K562 (cell line): Measurements from ENCODE around the gene VIPR1. TPM values are rescaled to one million over a fixed set of nuclear protein-coding genes. Genes with fewer than 3 reads are reported as not detected.

ENCODE experiments used
- BRF1 ChIP-seq: IDR thresholded peaks from 3 replicates; pipeline ENCODE4 v1.6.1; 2011; ENCODE audit warnings: borderline replicate concordance, mild to moderate bottlenecking; ENCODE audit not compliant: insufficient read length; ENCODE audit errors: extremely low read depth
- RCOR1 ChIP-seq, 2 experiments: IDR thresholded peaks; 2 replicates each; pipeline ENCODE4 v1.6.1; 2012; ENCODE audit warnings: low read depth in 2 of 2, low read length in 2 of 2, borderline replicate concordance in 1 of 2, improper control_type of control experiment in 1 of 2
- SIN3B ChIP-seq: fragments of 450-650 bp; IDR thresholded peaks from 2 replicates; pipeline ENCODE4 v1.6.1; 2017; ENCODE audit warnings: low read depth, mild to moderate bottlenecking, moderate library complexity
- ZNF696 ChIP-seq: fragments of 250-450 bp; sonication (Bioruptor Pico); conservative IDR thresholded peaks from 2 replicates; pipeline ENCODE4 v1.4.0; 2020; ENCODE audit warnings: mild to moderate bottlenecking, moderate library complexity
- polyA plus RNA-seq, 8 experiments: library from polyadenylated mRNA; depleted of rRNA in 4 of 8; stranded (reverse) in 5 of 8; unstranded in 3 of 8; fragments of >200 nt; fragmentation: Nextera tagmentation in 2 of 8; fragmentation: Illumina TruSeq in 1 of 8; extraction: Ambion mirVana in 2 of 8; extraction: Trizol in 1 of 8; gene quantifications; 2 replicates each; pipeline versions ENCODE4 v1.2.1 to v1.2.3, GENCODE V29; 2011 to 2014; ENCODE audit warnings: inconsistent platforms in 1 of 8, missing spikeins in 1 of 8
- small RNA-seq: library from RNA; depleted of rRNA; stranded (forward); fragments of <200 nt; gene quantifications from one replicate; pipeline ENCODE3, GENCODE V24; 2014
- total RNA-seq, 7 experiments: library from RNA; depleted of rRNA in 6 of 7; stranded (reverse); fragments of >200 nt in 6 of 7; fragmentation: Illumina TruSeq in 2 of 7; extraction: Trizol in 2 of 7; gene quantifications; 2 replicates each; pipeline versions ENCODE4 v1.2.1 to v1.2.3, GENCODE V29; 2011 to 2021; ENCODE audit warnings: low replicate concordance in 1 of 7
- TF ChIP-seq, protein P1 (sequence below): sonication (generic); formaldehyde crosslinking; IDR thresholded peaks from 2 replicates; pipeline ENCODE4 v1.8.0; 2022; ENCODE audit warnings: mild to moderate bottlenecking, missing genetic modification reagents
- TF ChIP-seq, protein P2 (sequence below): fragments of 450-650 bp; IDR thresholded peaks from 2 replicates; pipeline ENCODE4 v1.6.1; 2014; ENCODE audit warnings: low read depth, mild to moderate bottlenecking, moderate library complexity, borderline replicate concordance

Gene VIPR1
- total and polyA plus RNA-seq, 9 of the 15 experiments (the other 6 are each of a cell fraction or from before 2014, with no cell fraction given): 0.04 to 0.38 (median 0.12) TPM; not detected in 3

DNA sequence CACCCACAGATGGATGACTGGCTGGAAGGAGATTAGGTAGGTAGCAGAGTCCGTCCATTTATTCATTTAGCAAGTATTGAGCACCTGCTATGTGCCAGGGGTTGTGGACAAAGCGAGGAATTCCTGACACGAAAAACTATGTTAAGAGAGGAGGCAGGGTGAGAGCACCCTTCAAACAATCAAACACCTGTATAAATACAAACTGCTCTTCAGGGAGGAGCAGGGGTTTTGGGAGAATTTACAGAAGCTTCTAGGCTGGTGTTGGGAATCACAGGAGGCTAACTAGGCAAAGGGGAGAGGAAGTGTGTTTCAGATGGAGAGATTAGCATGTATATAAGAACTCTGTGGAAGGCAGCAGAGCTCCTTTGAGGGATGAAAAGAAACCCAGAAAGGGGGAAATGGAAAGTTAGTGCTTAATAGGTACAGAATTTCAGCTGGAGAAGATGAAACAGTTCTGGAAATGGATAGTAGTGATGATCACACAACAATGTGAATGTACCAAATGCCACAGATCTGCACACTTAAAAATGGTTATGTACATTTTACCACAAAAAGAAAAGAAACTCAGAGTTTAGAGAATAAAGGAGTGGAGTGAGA lies 80.1 kb downstream of the VIPR1 start (continued):
- TF ChIP-seq, protein P1, sequence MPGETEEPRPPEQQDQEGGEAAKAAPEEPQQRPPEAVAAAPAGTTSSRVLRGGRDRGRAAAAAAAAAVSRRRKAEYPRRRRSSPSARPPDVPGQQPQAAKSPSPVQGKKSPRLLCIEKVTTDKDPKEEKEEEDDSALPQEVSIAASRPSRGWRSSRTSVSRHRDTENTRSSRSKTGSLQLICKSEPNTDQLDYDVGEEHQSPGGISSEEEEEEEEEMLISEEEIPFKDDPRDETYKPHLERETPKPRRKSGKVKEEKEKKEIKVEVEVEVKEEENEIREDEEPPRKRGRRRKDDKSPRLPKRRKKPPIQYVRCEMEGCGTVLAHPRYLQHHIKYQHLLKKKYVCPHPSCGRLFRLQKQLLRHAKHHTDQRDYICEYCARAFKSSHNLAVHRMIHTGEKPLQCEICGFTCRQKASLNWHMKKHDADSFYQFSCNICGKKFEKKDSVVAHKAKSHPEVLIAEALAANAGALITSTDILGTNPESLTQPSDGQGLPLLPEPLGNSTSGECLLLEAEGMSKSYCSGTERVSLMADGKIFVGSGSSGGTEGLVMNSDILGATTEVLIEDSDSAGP (CRISPR knock-in tag): no peak
- TF ChIP-seq BRF1: no peak
- peak in 1 of 2 experiments; percentile 58; a peak in 1 of 4 replicates for TF ChIP-seq RCOR1 (IDR thresholded peaks at IDR 0.05; ENCODE audit: borderline replicate concordance in 1 of 2, low read depth in 2 of 2, low read length in 2 of 2)
- TF ChIP-seq ZNF696: no peak
- TF ChIP-seq SIN3B: no peak
- TF ChIP-seq, protein P2, sequence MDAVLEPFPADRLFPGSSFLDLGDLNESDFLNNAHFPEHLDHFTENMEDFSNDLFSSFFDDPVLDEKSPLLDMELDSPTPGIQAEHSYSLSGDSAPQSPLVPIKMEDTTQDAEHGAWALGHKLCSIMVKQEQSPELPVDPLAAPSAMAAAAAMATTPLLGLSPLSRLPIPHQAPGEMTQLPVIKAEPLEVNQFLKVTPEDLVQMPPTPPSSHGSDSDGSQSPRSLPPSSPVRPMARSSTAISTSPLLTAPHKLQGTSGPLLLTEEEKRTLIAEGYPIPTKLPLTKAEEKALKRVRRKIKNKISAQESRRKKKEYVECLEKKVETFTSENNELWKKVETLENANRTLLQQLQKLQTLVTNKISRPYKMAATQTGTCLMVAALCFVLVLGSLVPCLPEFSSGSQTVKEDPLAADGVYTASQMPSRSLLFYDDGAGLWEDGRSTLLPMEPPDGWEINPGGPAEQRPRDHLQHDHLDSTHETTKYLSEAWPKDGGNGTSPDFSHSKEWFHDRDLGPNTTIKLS: no peak

Small RNA genes lying within 50 kb of the gene (small RNA-seq; reads per million reads assigned to genes)
- gene AC092047.1: not detected

Other genes starting within 250 kb of the VIPR1 start
Only the 7 nearest of the 8 such genes appear.
- gene LYZL4, start 92.0 kb upstream of the VIPR1 start, total RNA-seq (2014; rRNA removed): not detected in 2 replicates
- not detected in 2 replicates for gene LYZL4, start 92.0 kb upstream of the VIPR1 start, total RNA-seq (2014; rRNA removed; fragmentation: Illumina TruSeq; extraction: Trizol)
- not detected in 2 replicates for gene LYZL4, start 92.0 kb upstream of the VIPR1 start, total RNA-seq (2015; rRNA removed; fragmentation: Illumina TruSeq; extraction: Trizol)
- gene LYZL4, start 92.0 kb upstream of the VIPR1 start, total RNA-seq (2021): not detected in 2 replicates
- gene LYZL4, start 92.0 kb upstream of the VIPR1 start, polyA plus RNA-seq (2011; rRNA removed): not detected in 2 replicates
- not detected in 2 replicates for gene LYZL4, start 92.0 kb upstream of the VIPR1 start, polyA plus RNA-seq (2014; fragmentation: Illumina TruSeq; extraction: Trizol)
- not detected for gene LYZL4, start 92.0 kb upstream of the VIPR1 start, polyA plus RNA-seq (2014; fragmentation: Nextera tagmentation; extraction: Ambion mirVana)
- gene LYZL4, start 92.0 kb upstream of the VIPR1 start, polyA plus RNA-seq (2014; rRNA removed): not detected in 2 replicates
- 44.8 and 49.8 TPM in 2 replicates for gene SEC22C, start 79.3 kb downstream of the VIPR1 start, total RNA-seq (2014; rRNA removed)
- 62.4 and 63.6 TPM in 2 replicates for gene SEC22C, start 79.3 kb downstream of the VIPR1 start, total RNA-seq (2014; rRNA removed; fragmentation: Illumina TruSeq; extraction: Trizol)
- 68.4 and 68.7 TPM in 2 replicates for gene SEC22C, start 79.3 kb downstream of the VIPR1 start, total RNA-seq (2015; rRNA removed; fragmentation: Illumina TruSeq; extraction: Trizol)
- 50.7 and 50.8 TPM in 2 replicates for gene SEC22C, start 79.3 kb downstream of the VIPR1 start, total RNA-seq (2021)
- 60.5 and 64.5 TPM in 2 replicates for gene SEC22C, start 79.3 kb downstream of the VIPR1 start, polyA plus RNA-seq (2011; rRNA removed)
- gene SEC22C, start 79.3 kb downstream of the VIPR1 start, polyA plus RNA-seq (2014; fragmentation: Illumina TruSeq; extraction: Trizol): 58.5 and 59.8 TPM in 2 replicates
- gene SEC22C, start 79.3 kb downstream of the VIPR1 start, polyA plus RNA-seq (2014; fragmentation: Nextera tagmentation; extraction: Ambion mirVana): 10 to 100 TPM; 35.6 to 41.3 TPM
- gene SEC22C, start 79.3 kb downstream of the VIPR1 start, polyA plus RNA-seq (2014; rRNA removed): 45.9 and 54.5 TPM in 2 replicates
- 51.4 and 75.9 TPM in 2 replicates for gene SS18L2, start 88.2 kb downstream of the VIPR1 start, total RNA-seq (2014; rRNA removed)
- gene SS18L2, start 88.2 kb downstream of the VIPR1 start, total RNA-seq (2014; rRNA removed; fragmentation: Illumina TruSeq; extraction: Trizol): 70.0 and 77.2 TPM in 2 replicates
- gene SS18L2, start 88.2 kb downstream of the VIPR1 start, total RNA-seq (2015; rRNA removed; fragmentation: Illumina TruSeq; extraction: Trizol): 65.6 and 78.0 TPM in 2 replicates
- gene SS18L2, start 88.2 kb downstream of the VIPR1 start, total RNA-seq (2021): 68.6 and 77.8 TPM in 2 replicates
- 117 and 144 TPM in 2 replicates for gene SS18L2, start 88.2 kb downstream of the VIPR1 start, polyA plus RNA-seq (2011; rRNA removed)
- 72.2 and 78.0 TPM in 2 replicates for gene SS18L2, start 88.2 kb downstream of the VIPR1 start, polyA plus RNA-seq (2014; fragmentation: Illumina TruSeq; extraction: Trizol)
- gene SS18L2, start 88.2 kb downstream of the VIPR1 start, polyA plus RNA-seq (2014; fragmentation: Nextera tagmentation; extraction: Ambion mirVana): 100 to 1,000 TPM; 275 to 324 TPM
- gene SS18L2, start 88.2 kb downstream of the VIPR1 start, polyA plus RNA-seq (2014; rRNA removed): 99.2 and 99.4 TPM in 2 replicates
- gene NKTR, start 98.0 kb downstream of the VIPR1 start, total RNA-seq (2014; rRNA removed): 48.0 and 51.5 TPM in 2 replicates
- gene NKTR, start 98.0 kb downstream of the VIPR1 start, total RNA-seq (2014; rRNA removed; fragmentation: Illumina TruSeq; extraction: Trizol): 117 and 120 TPM in 2 replicates
- gene NKTR, start 98.0 kb downstream of the VIPR1 start, total RNA-seq (2015; rRNA removed; fragmentation: Illumina TruSeq; extraction: Trizol): 94.1 and 104 TPM in 2 replicates
- 67.4 and 70.3 TPM in 2 replicates for gene NKTR, start 98.0 kb downstream of the VIPR1 start, total RNA-seq (2021)
- gene NKTR, start 98.0 kb downstream of the VIPR1 start, polyA plus RNA-seq (2011; rRNA removed): 123 and 130 TPM in 2 replicates
- gene NKTR, start 98.0 kb downstream of the VIPR1 start, polyA plus RNA-seq (2014; fragmentation: Illumina TruSeq; extraction: Trizol): 76.5 and 95.7 TPM in 2 replicates
- 10 to 100 TPM; 19.7 to 30.2 TPM for gene NKTR, start 98.0 kb downstream of the VIPR1 start, polyA plus RNA-seq (2014; fragmentation: Nextera tagmentation; extraction: Ambion mirVana)
- gene NKTR, start 98.0 kb downstream of the VIPR1 start, polyA plus RNA-seq (2014; rRNA removed): 84.5 and 92.6 TPM in 2 replicates
- gene ZBTB47, start 151.1 kb downstream of the VIPR1 start, total RNA-seq (2014; rRNA removed): 3.4 and 5.0 TPM in 2 replicates
- gene ZBTB47, start 151.1 kb downstream of the VIPR1 start, total RNA-seq (2014; rRNA removed; fragmentation: Illumina TruSeq; extraction: Trizol): 0.45 and 0.58 TPM in 2 replicates
- 1.8 and 1.9 TPM in 2 replicates for gene ZBTB47, start 151.1 kb downstream of the VIPR1 start, total RNA-seq (2015; rRNA removed; fragmentation: Illumina TruSeq; extraction: Trizol)
- gene ZBTB47, start 151.1 kb downstream of the VIPR1 start, total RNA-seq (2021): 2.9 and 4.6 TPM in 2 replicates
- 1.7 and 2.2 TPM in 2 replicates for gene ZBTB47, start 151.1 kb downstream of the VIPR1 start, polyA plus RNA-seq (2011; rRNA removed)
- 1.6 and 2.3 TPM in 2 replicates for gene ZBTB47, start 151.1 kb downstream of the VIPR1 start, polyA plus RNA-seq (2014; fragmentation: Illumina TruSeq; extraction: Trizol)
- under 1 TPM in 1 of 2 experiments, not detected in 1; 0.11 TPM for gene ZBTB47, start 151.1 kb downstream of the VIPR1 start, polyA plus RNA-seq (2014; fragmentation: Nextera tagmentation; extraction: Ambion mirVana)
- gene ZBTB47, start 151.1 kb downstream of the VIPR1 start, polyA plus RNA-seq (2014; rRNA removed): 2.7 and 2.9 TPM in 2 replicates
- gene KLHL40, start 182.9 kb downstream of the VIPR1 start, total RNA-seq (2014; rRNA removed): not detected in 2 replicates
- not detected in 2 replicates for gene KLHL40, start 182.9 kb downstream of the VIPR1 start, total RNA-seq (2014; rRNA removed; fragmentation: Illumina TruSeq; extraction: Trizol)
- gene KLHL40, start 182.9 kb downstream of the VIPR1 start, total RNA-seq (2015; rRNA removed; fragmentation: Illumina TruSeq; extraction: Trizol): not detected in 2 replicates
- not detected in 2 replicates for gene KLHL40, start 182.9 kb downstream of the VIPR1 start, total RNA-seq (2021)
- not detected in 2 replicates for gene KLHL40, start 182.9 kb downstream of the VIPR1 start, polyA plus RNA-seq (2011; rRNA removed)
- gene KLHL40, start 182.9 kb downstream of the VIPR1 start, polyA plus RNA-seq (2014; fragmentation: Illumina TruSeq; extraction: Trizol): not detected in 2 replicates
- gene KLHL40, start 182.9 kb downstream of the VIPR1 start, polyA plus RNA-seq (2014; fragmentation: Nextera tagmentation; extraction: Ambion mirVana): not detected
- not detected in 2 replicates for gene KLHL40, start 182.9 kb downstream of the VIPR1 start, polyA plus RNA-seq (2014; rRNA removed)
- not detected in 2 replicates for gene HHATL, start 200.2 kb downstream of the VIPR1 start, total RNA-seq (2014; rRNA removed)
- gene HHATL, start 200.2 kb downstream of the VIPR1 start, total RNA-seq (2014; rRNA removed; fragmentation: Illumina TruSeq; extraction: Trizol): not detected in 2 replicates
- gene HHATL, start 200.2 kb downstream of the VIPR1 start, total RNA-seq (2015; rRNA removed; fragmentation: Illumina TruSeq; extraction: Trizol): not detected in 2 replicates
- gene HHATL, start 200.2 kb downstream of the VIPR1 start, total RNA-seq (2021): not detected in 2 replicates
- not detected in 2 replicates for gene HHATL, start 200.2 kb downstream of the VIPR1 start, polyA plus RNA-seq (2011; rRNA removed)
- not detected in 2 replicates for gene HHATL, start 200.2 kb downstream of the VIPR1 start, polyA plus RNA-seq (2014; fragmentation: Illumina TruSeq; extraction: Trizol)
- not detected for gene HHATL, start 200.2 kb downstream of the VIPR1 start, polyA plus RNA-seq (2014; fragmentation: Nextera tagmentation; extraction: Ambion mirVana)
- not detected in 2 replicates for gene HHATL, start 200.2 kb downstream of the VIPR1 start, polyA plus RNA-seq (2014; rRNA removed)